NCI-H226 (cell line): ENCODE data around the gene EFCAB8.
"Not testable (repeated sequence)": the region's sequence is repeated elsewhere in the genome, so short reads cannot be mapped to it uniquely, and the experiment has no call there.

ENCODE experiments used
- DNase-seq: peaks from one replicate; pipeline ENCODE4 v3.0.0-alpha.2; 2015

Gene EFCAB8

GRCh38 chr20:32975121-32975520 is 116.4 kb downstream of the EFCAB8 start:
- not testable (repeated sequence) for DNase-seq

- no peak for DNase-seq
Measured at GRCh38 chr20:32975698-32976674, 117.3 kb downstream of the EFCAB8 start.

- DNase-seq = no peak
Measured at GRCh38 chr20:32976746-32977145, 118.0 kb downstream of the EFCAB8 start.

GRCh38 chr20:32977281-32978008 is 118.7 kb downstream of the EFCAB8 start:
- DNase-seq = no peak

- DNase-seq = no peak
Measured at GRCh38 chr20:32978009-32978335, 119.2 kb downstream of the EFCAB8 start.

- DNase-seq = no peak
Measured at GRCh38 chr20:32979201-32979998, 120.7 kb downstream of the EFCAB8 start.

GRCh38 chr20:32980131-32980941 is 121.6 kb downstream of the EFCAB8 start:
- no peak for DNase-seq

- no peak for DNase-seq
Measured at GRCh38 chr20:32980990-32981389, 122.3 kb downstream of the EFCAB8 start.

GRCh38 chr20:32982617-32983458 is 124.1 kb downstream of the EFCAB8 start:
- peak; percentile 43 for DNase-seq

GRCh38 chr20:32983459-32984112 is 124.9 kb downstream of the EFCAB8 start:
- no peak for DNase-seq

- no peak for DNase-seq
Measured at GRCh38 chr20:32984196-32984595, 125.5 kb downstream of the EFCAB8 start.

- DNase-seq = no peak
Measured at GRCh38 chr20:32984631-32985354, 126.1 kb downstream of the EFCAB8 start.

- no peak for DNase-seq
Measured at GRCh38 chr20:32985596-32985995, 126.9 kb downstream of the EFCAB8 start.

- DNase-seq = no peak
Measured at GRCh38 chr20:32986331-32986966, 127.7 kb downstream of the EFCAB8 start.

GRCh38 chr20:32987044-32987825 is 128.5 kb downstream of the EFCAB8 start:
- DNase-seq = no peak

- no peak for DNase-seq
Measured at GRCh38 chr20:32988008-32988407, 129.3 kb downstream of the EFCAB8 start.

- no peak for DNase-seq
Measured at GRCh38 chr20:32989507-32990283, 131.0 kb downstream of the EFCAB8 start.

- DNase-seq = no peak
Measured at GRCh38 chr20:32990426-32990825, 131.7 kb downstream of the EFCAB8 start.
